Caco-2 (cell line): ENCODE data around the gene SLMAP. TPM values are rescaled to one million over a fixed set of nuclear protein-coding genes. Genes with fewer than 3 reads are reported as not detected.
A peak's percentile ranks its signal among the peaks of the same experiment; 100 is the strongest.

Experiments used
- BruUV-seq: library from RNA; stranded (reverse); fragments of 400-500 nt; replicated peaks from 2 replicates; lab custom pipeline; 2021; lab: Mats Ljungman, UMichigan
- CTCF ChIA-PET: fragments of 300-600 bp; sonication (Branson Sonifier 250); formaldehyde crosslinking; loops from one replicate; lab custom pipeline; 2022; ENCODE audit warnings: antibody characterized with exemption; lab: Charles Lee
- POLR2A ChIA-PET: fragments of 300-600 bp; sonication (Branson Sonifier 250); formaldehyde crosslinking; loops from one replicate; lab custom pipeline; 2022; ENCODE audit warnings: antibody characterized with exemption; lab: Charles Lee
- DNase-seq, 2 experiments: peaks; one replicate each; pipeline versions ENCODE4 v3.0.0 to v3.0.0-alpha.2; 2020 to 2022
- H3K27me3 ChIP-seq: replicated peaks from 2 replicates; pipeline ENCODE4 v1.6.0; 2011; ENCODE audit warnings: low read length; ENCODE audit not compliant: control insufficient read depth, insufficient read depth
- H3K36me3 ChIP-seq: 2 replicates; pipeline ENCODE4 v1.5.1; 2011; ENCODE audit warnings: low read length; ENCODE audit not compliant: control insufficient read depth, insufficient read depth
- H3K4me1 ChIP-seq: fragments of 250-450 bp; sonication (Bioruptor Pico); 2 replicates; pipeline ENCODE4 v1.5.1; 2020; ENCODE audit warnings: mild to moderate bottlenecking
- H3K4me3 ChIP-seq: 2 replicates; pipeline ENCODE4 v1.5.1; 2011; ENCODE audit warnings: low read depth, mild to moderate bottlenecking, control low read depth, low read length
- H3K9me3 ChIP-seq: fragments of 250-450 bp; sonication (Bioruptor Pico); 2 replicates; pipeline ENCODE4 v1.5.1; 2020; ENCODE audit warnings: mild to moderate bottlenecking, moderate library complexity
- H3K27ac Mint-ChIP-seq: one replicate; pipeline ENCODE4 v1.8.0; 2022; ENCODE audit warnings: mixed read lengths; ENCODE audit not compliant: unreplicated experiment
- H3K27me3 Mint-ChIP-seq: one replicate; pipeline ENCODE4 v1.8.0; 2022; ENCODE audit warnings: mixed read lengths; ENCODE audit not compliant: insufficient read depth, unreplicated experiment
- H3K36me3 Mint-ChIP-seq: one replicate; pipeline ENCODE4 v1.8.0; 2022; ENCODE audit warnings: mild to moderate bottlenecking, mixed read lengths; ENCODE audit not compliant: insufficient read depth, unreplicated experiment
- H3K4me1 Mint-ChIP-seq: one replicate; pipeline ENCODE4 v1.8.0; 2022; ENCODE audit warnings: low read depth, mixed read lengths; ENCODE audit not compliant: unreplicated experiment
- H3K4me3 Mint-ChIP-seq: one replicate; pipeline ENCODE4 v1.8.0; 2022; ENCODE audit warnings: mild to moderate bottlenecking, moderate library complexity, mixed read lengths; ENCODE audit not compliant: unreplicated experiment
- H3K9me3 Mint-ChIP-seq: one replicate; pipeline ENCODE4 v1.8.0; 2022; ENCODE audit warnings: mixed read lengths; ENCODE audit not compliant: unreplicated experiment
- intact Hi-C: fragments of 100-400 bp; cut with micrococcal nuclease; formaldehyde crosslinking; loops from one replicate; pipeline ENCODE4 v1.10.0; 2022; ENCODE audit not compliant: unreplicated experiment
- total RNA-seq: library from RNA; stranded (reverse); gene quantifications from 2 replicates; pipeline ENCODE4 v1.2.3, GENCODE V29; 2022
- TF ChIP-seq, protein P1 (sequence below), 2 experiments: fragments of 200-600 bp in 1 of 2; IDR thresholded peaks; 1 replicate in 1 of 2; 2 replicates in 1 of 2; pipeline versions ENCODE4 v1.5.1 to v1.8.0; 2011 to 2022; ENCODE audit warnings: antibody characterized with exemption in 1 of 2, control low read depth in 1 of 2, inconsistent platforms in 1 of 2, low read depth in 1 of 2, low read length in 1 of 2, mild to moderate bottlenecking in 1 of 2, moderate library complexity in 1 of 2; ENCODE audit not compliant: insufficient read depth in 1 of 2, severe bottlenecking in 1 of 2, unreplicated experiment in 1 of 2

Gene SLMAP
- total RNA-seq, 1 experiment from 2014 or later = 136 TPM

DNA sequence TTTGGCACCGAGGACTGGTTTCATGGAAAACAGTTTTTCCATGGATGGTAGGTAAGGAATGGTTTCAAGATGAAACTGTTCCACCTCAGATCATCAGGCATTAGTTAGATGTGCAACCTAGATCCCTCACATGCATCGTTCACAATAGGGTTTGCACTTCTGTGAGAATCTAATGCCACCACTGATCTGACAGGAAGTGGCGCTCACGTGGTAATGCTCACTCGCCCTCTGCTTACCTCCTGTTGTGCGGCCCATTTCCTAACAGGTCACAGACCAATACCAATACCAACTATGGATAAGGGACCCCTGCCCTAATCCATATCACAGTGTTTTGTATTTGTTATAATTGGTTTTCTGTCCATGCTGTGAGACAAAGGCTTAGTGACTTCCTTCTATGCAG is 58.9 kb downstream of the SLMAP start:
- no peak for DNase-seq
- no TSS peak for BruUV-seq
- H3K9me3 Mint-ChIP-seq = no peaks in the 10 kb centered on the region
- TF ChIP-seq, protein P1, sequence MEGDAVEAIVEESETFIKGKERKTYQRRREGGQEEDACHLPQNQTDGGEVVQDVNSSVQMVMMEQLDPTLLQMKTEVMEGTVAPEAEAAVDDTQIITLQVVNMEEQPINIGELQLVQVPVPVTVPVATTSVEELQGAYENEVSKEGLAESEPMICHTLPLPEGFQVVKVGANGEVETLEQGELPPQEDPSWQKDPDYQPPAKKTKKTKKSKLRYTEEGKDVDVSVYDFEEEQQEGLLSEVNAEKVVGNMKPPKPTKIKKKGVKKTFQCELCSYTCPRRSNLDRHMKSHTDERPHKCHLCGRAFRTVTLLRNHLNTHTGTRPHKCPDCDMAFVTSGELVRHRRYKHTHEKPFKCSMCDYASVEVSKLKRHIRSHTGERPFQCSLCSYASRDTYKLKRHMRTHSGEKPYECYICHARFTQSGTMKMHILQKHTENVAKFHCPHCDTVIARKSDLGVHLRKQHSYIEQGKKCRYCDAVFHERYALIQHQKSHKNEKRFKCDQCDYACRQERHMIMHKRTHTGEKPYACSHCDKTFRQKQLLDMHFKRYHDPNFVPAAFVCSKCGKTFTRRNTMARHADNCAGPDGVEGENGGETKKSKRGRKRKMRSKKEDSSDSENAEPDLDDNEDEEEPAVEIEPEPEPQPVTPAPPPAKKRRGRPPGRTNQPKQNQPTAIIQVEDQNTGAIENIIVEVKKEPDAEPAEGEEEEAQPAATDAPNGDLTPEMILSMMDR (IDR thresholded peaks at IDR 0.05; ENCODE audit: insufficient read depth in 1 of 2, low read depth in 1 of 2, low read length in 1 of 2, severe bottlenecking in 1 of 2, unreplicated experiment in 1 of 2) = no peak
- Histone ChIP-seq H3K27me3 (no peaks in the 10 kb centered on the region), H3K9me3 (no peaks in the 10 kb centered on the region), H3K36me3 (no peaks in the 10 kb centered on the region), H3K4me3 (no peak overlapping the region), H3K4me1 (peaks cover 23% of the 10 kb centered on the region)
- H3K4me1 Mint-ChIP-seq = peaks cover 11% of the 10 kb centered on the region
- H3K27ac Mint-ChIP-seq = no peak overlapping the region
- H3K36me3 Mint-ChIP-seq = peaks cover 11% of the 10 kb centered on the region
- no peaks in the 10 kb centered on the region for H3K27me3 Mint-ChIP-seq
- ChIA-PET POLR2A (no interaction called here), CTCF (interaction anchor here (0.5 kb wide), 1 partner anchor 217 kb away, joined by 3 read pairs; no protein-coding TSS in a partner anchor)
- intact Hi-C loops = no loop called here
- no peak overlapping the region for H3K4me3 Mint-ChIP-seq

DNA sequence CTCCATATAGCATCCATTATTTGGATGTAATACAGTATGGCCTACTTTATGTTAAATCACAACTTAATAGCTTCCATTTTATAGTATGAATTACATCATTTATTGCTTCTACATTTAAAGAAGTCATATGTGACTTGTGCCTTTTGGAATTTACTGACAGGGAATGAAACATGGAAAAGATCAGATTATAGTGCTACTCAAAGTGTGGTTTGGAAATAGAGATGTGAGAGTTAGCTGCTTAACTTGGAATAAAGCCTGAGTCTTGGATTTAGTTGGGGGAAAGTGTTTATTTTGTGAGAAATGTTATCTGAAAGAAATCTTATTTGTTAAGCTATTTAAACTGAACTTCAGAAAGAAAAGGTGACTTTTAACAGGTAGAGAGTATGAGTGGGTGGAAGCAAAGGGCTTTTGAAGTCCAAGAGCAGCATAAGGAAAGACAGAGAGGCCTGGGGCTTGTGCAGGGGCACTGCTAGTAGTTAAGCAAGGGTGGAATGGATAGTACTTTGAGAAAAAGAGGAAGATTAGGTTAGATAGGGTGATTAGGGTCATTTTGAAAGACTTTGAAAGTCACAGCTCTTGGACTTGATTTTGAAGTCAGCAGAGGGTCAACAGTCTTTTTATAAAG is 60.5 kb downstream of the SLMAP start:
- ChIA-PET POLR2A (no interaction called here), CTCF (interaction anchor here (0.7 kb wide), 1 partner anchor 10 kb away, joined by 3 read pairs; no protein-coding TSS in a partner anchor)
- Histone ChIP-seq H3K9me3 (no peaks in the 10 kb centered on the region), H3K36me3 (no peaks in the 10 kb centered on the region), H3K4me1 (peaks cover 39% of the 10 kb centered on the region), H3K27me3 (no peaks in the 10 kb centered on the region), H3K4me3 (no peak overlapping the region)
- Mint-ChIP-seq H3K4me1 (peaks cover 22% of the 10 kb centered on the region), H3K4me3 (no peak overlapping the region), H3K27me3 (no peaks in the 10 kb centered on the region), H3K36me3 (peaks cover 11% of the 10 kb centered on the region), H3K27ac (peak overlapping the region; percentile 24), H3K9me3 (no peaks in the 10 kb centered on the region)
- no peak for DNase-seq
- no TSS peak for BruUV-seq
- intact Hi-C loops = loop anchor here (2.0 kb wide), 1 partner anchor 14 kb away; no protein-coding TSS in a partner anchor
- TF ChIP-seq, protein P1 (IDR thresholded peaks at IDR 0.05; ENCODE audit: insufficient read depth in 1 of 2, low read depth in 1 of 2, low read length in 1 of 2, severe bottlenecking in 1 of 2, unreplicated experiment in 1 of 2) = no peak

DNA sequence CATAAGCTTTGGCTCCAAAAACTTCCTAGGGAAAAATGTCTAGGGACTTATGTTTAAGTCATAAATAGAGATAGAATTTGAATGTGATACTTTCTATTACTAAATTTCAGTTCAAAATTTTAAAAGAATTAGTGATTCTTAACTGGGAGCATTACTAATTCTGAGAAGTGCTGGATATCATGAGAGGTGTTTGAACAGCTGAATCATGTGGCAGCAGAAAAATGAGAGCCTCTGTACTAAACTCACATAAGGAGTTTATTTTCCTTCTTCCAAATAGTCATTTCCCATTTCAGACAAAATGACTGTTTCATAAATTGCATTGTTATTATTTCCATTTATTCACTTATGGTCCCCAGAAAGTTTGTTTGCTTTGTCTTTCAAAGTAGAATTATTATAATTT is 62.7 kb downstream of the SLMAP start:
- H3K9me3 Mint-ChIP-seq = no peaks in the 10 kb centered on the region
- H3K27ac Mint-ChIP-seq = no peak overlapping the region
- Histone ChIP-seq H3K27me3 (no peaks in the 10 kb centered on the region), H3K9me3 (no peaks in the 10 kb centered on the region), H3K36me3 (no peaks in the 10 kb centered on the region), H3K4me1 (peaks cover 51% of the 10 kb centered on the region), H3K4me3 (no peak overlapping the region)
- H3K4me3 Mint-ChIP-seq = no peak overlapping the region
- ChIA-PET CTCF (no interaction called here), POLR2A (no interaction called here)
- BruUV-seq = no TSS peak
- H3K36me3 Mint-ChIP-seq = peaks cover 17% of the 10 kb centered on the region
- no peak for DNase-seq
- TF ChIP-seq, protein P1 (IDR thresholded peaks at IDR 0.05; ENCODE audit: insufficient read depth in 1 of 2, low read depth in 1 of 2, low read length in 1 of 2, severe bottlenecking in 1 of 2, unreplicated experiment in 1 of 2) = no peak
- H3K27me3 Mint-ChIP-seq = no peaks in the 10 kb centered on the region
- peaks cover 36% of the 10 kb centered on the region for H3K4me1 Mint-ChIP-seq
- intact Hi-C loops = no loop called here
